ENCODE measurements around the gene NXPE4. TPM values are rescaled to one million over a fixed set of nuclear protein-coding genes. Genes with fewer than 3 reads are reported as not detected.
A peak's percentile ranks its signal among the peaks of the same experiment; 100 is the strongest.

The NXPE4 gene
- total RNA-seq, 4 donors from 2014 or later = 0.53 to 3.5 (median 0.67) TPM; not detected in 1

DNA sequence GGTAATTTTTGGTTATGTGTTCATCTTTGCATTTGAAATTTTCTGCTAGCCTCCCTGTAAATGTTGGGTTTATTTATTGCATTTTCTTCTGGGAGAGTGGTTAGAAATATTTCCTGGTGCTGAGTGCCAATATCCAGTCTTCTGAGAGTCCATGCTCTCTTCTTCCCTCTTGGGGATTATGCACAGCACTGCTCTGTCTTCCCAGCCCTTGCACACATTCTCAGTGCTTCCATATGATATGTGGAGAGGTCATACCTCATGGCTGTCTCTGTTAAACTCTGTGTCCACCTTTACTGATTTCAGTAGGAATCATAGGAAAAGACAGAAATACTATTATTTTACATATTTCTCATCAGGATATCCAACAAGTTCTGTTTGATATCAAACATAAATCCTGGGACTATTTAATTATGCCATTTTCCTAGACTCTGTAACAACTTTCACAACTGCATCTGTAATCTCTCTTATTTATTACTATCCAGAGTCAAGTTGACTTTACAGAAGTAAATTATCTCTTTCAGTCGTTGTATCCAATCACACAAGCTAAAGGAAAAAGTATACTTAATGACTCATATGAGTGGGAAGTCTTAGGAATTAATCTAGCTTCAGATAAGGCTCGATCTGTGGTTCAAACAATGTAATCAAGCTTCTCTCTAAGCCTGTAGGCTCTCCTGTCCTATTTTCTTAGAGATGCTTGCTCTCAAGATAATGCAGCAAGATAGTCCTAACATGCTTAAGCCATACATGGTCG, 33.2 kb downstream of the NXPE4 start:
- TF ChIP-seq, protein P1, sequence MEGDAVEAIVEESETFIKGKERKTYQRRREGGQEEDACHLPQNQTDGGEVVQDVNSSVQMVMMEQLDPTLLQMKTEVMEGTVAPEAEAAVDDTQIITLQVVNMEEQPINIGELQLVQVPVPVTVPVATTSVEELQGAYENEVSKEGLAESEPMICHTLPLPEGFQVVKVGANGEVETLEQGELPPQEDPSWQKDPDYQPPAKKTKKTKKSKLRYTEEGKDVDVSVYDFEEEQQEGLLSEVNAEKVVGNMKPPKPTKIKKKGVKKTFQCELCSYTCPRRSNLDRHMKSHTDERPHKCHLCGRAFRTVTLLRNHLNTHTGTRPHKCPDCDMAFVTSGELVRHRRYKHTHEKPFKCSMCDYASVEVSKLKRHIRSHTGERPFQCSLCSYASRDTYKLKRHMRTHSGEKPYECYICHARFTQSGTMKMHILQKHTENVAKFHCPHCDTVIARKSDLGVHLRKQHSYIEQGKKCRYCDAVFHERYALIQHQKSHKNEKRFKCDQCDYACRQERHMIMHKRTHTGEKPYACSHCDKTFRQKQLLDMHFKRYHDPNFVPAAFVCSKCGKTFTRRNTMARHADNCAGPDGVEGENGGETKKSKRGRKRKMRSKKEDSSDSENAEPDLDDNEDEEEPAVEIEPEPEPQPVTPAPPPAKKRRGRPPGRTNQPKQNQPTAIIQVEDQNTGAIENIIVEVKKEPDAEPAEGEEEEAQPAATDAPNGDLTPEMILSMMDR (IDR thresholded peaks at IDR 0.05) = no peak
- TF ChIP-seq POLR2A (IDR thresholded peaks at IDR 0.05) = no peak
- no peak for DNase-seq
- peak overlapping the region in 1 of 4 donors; percentile 20 for H3K27ac ChIP-seq

GRCh38 chr11:114559425-114560310, 35.9 kb downstream of the NXPE4 start, which contains the start of gene NXPE1:
TSS of gene NXPE1 (minus strand) at chr11:114559881. CDS start at chr11:114551201, 8,680 bp downstream.
- H3K9me3 ChIP-seq = no peaks in the 10 kb centered on the region
- no peak for TF ChIP-seq POLR2A (IDR thresholded peaks at IDR 0.05)
- TF ChIP-seq, protein P1 (IDR thresholded peaks at IDR 0.05) = no peak
- H3K27me3 ChIP-seq = no peaks in the 10 kb centered on the region
- no peak within 1 kb of the TSS for H3K27ac ChIP-seq
- no peaks in the 10 kb centered on the region for H3K4me1 ChIP-seq
- peak within 1 kb of the TSS in 1 of 4 donors; percentile 15 for H3K4me3 ChIP-seq
- DNase-seq = no peak
- no peaks in the 10 kb centered on the region for H3K36me3 ChIP-seq

More for the DNA sequence above, 33.2 kb downstream of the NXPE4 start:
- Histone ChIP-seq H3K27me3 (no peaks in the 10 kb centered on the region), H3K4me3 (no peak overlapping the region), H3K36me3 (no peaks in the 10 kb centered on the region), H3K9me3 (no peaks in the 10 kb centered on the region), H3K4me1 (no peaks in the 10 kb centered on the region)

- H3K36me3 ChIP-seq = no peaks in the 10 kb centered on the region
- no peak overlapping the region for H3K4me3 ChIP-seq
- no peaks in the 10 kb centered on the region for H3K4me1 ChIP-seq
- no peak for DNase-seq
- no peaks in the 10 kb centered on the region for H3K9me3 ChIP-seq
- TF ChIP-seq, protein P1 (IDR thresholded peaks at IDR 0.05) = no peak
- no peak for TF ChIP-seq POLR2A (IDR thresholded peaks at IDR 0.05)
- H3K27ac ChIP-seq = no peak overlapping the region
- H3K27me3 ChIP-seq = no peaks in the 10 kb centered on the region
Measured at GRCh38 chr11:114556135-114556534, 39.5 kb downstream of the NXPE4 start.

- Histone ChIP-seq H3K36me3 (no peaks in the 10 kb centered on the region), H3K27me3 (no peaks in the 10 kb centered on the region), H3K9me3 (no peaks in the 10 kb centered on the region), H3K4me1 (no peaks in the 10 kb centered on the region), H3K4me3 (no peak overlapping the region), H3K27ac (no peak overlapping the region)
- TF ChIP-seq, protein P1 (IDR thresholded peaks at IDR 0.05) = no peak
- TF ChIP-seq POLR2A (IDR thresholded peaks at IDR 0.05) = no peak
- DNase-seq = no peak
Measured at GRCh38 chr11:114553642-114554041, 41.9 kb downstream of the NXPE4 start.

GRCh38 chr11:114551060-114551459, 44.5 kb downstream of the NXPE4 start:
- no peaks in the 10 kb centered on the region for H3K27me3 ChIP-seq
- no peaks in the 10 kb centered on the region for H3K4me1 ChIP-seq
- no peak overlapping the region for H3K27ac ChIP-seq
- no peak for DNase-seq
- H3K36me3 ChIP-seq = no peaks in the 10 kb centered on the region
- H3K9me3 ChIP-seq = no peaks in the 10 kb centered on the region
- TF ChIP-seq POLR2A (IDR thresholded peaks at IDR 0.05) = no peak
- TF ChIP-seq, protein P1 (IDR thresholded peaks at IDR 0.05) = no peak
- H3K4me3 ChIP-seq = no peak overlapping the region
